Measurements from ENCODE around the gene SART3.
"Not testable (repeated sequence)": the region's sequence is repeated elsewhere in the genome, so short reads cannot be mapped to it uniquely, and the experiment has no call there.

Gene SART3

GRCh38 chr12:108507971-108508642 is 52.9 kb downstream of the SART3 start:
- peaks cover 6% of the 10 kb centered on the region for H3K9me3 Mint-ChIP-seq
- no peaks in the 10 kb centered on the region for H3K36me3 Mint-ChIP-seq
- DNase-seq (ENCODE audit: low spot score in 2 of 2) (no peak), ATAC-seq (ENCODE audit: low read depth) (no peak)
- no peak overlapping the region for H3K27ac Mint-ChIP-seq
- peaks cover 11% of the 10 kb centered on the region for H3K4me1 Mint-ChIP-seq
- H3K4me3 Mint-ChIP-seq: no peak overlapping the region
- H3K27me3 Mint-ChIP-seq: no peaks in the 10 kb centered on the region

- Mint-ChIP-seq H3K4me3 (no peak overlapping the region), H3K9me3 (peaks cover 19% of the 10 kb centered on the region), H3K27me3 (no peaks in the 10 kb centered on the region), H3K27ac (no peak overlapping the region), H3K4me1 (peaks cover 4% of the 10 kb centered on the region), H3K36me3 (peaks cover 1% of the 10 kb centered on the region)
- DNase-seq (ENCODE audit: low spot score in 2 of 2): no peak
- ATAC-seq (ENCODE audit: low read depth): no peak
Measured at GRCh38 chr12:108505129-108505528, 55.8 kb downstream of the SART3 start.

- H3K27ac Mint-ChIP-seq: no peak overlapping the region
- no peak overlapping the region for H3K4me3 Mint-ChIP-seq
- H3K4me1 Mint-ChIP-seq: no peaks in the 10 kb centered on the region
- ATAC-seq (ENCODE audit: low read depth) (no peak), DNase-seq (ENCODE audit: low spot score in 2 of 2) (no peak)
- H3K36me3 Mint-ChIP-seq: peaks cover 1% of the 10 kb centered on the region
- H3K9me3 Mint-ChIP-seq: peaks cover 19% of the 10 kb centered on the region
- peaks cover 6% of the 10 kb centered on the region for H3K27me3 Mint-ChIP-seq
Measured at GRCh38 chr12:108502922-108503321, 58.1 kb downstream of the SART3 start.

- Mint-ChIP-seq H3K9me3 (peaks cover 13% of the 10 kb centered on the region), H3K36me3 (peaks cover 1% of the 10 kb centered on the region), H3K4me1 (no peaks in the 10 kb centered on the region), H3K27ac (no peak overlapping the region), H3K27me3 (peaks cover 21% of the 10 kb centered on the region), H3K4me3 (no peak overlapping the region)
- ATAC-seq (ENCODE audit: low read depth) (no peak), DNase-seq (ENCODE audit: low spot score in 2 of 2) (no peak)
Measured at GRCh38 chr12:108498136-108498535, 62.8 kb downstream of the SART3 start.

- Mint-ChIP-seq H3K36me3 (no peaks in the 10 kb centered on the region), H3K4me3 (no peak overlapping the region), H3K27me3 (peaks cover 22% of the 10 kb centered on the region), H3K9me3 (no peaks in the 10 kb centered on the region), H3K4me1 (no peaks in the 10 kb centered on the region), H3K27ac (no peak overlapping the region)
- DNase-seq (ENCODE audit: low spot score in 2 of 2) (no peak), ATAC-seq (ENCODE audit: low read depth) (no peak)
Measured at GRCh38 chr12:108495823-108496579, 65.0 kb downstream of the SART3 start.

- H3K36me3 Mint-ChIP-seq: no peaks in the 10 kb centered on the region
- DNase-seq (ENCODE audit: low spot score in 2 of 2) (no peak), ATAC-seq (ENCODE audit: low read depth) (no peak)
- H3K27me3 Mint-ChIP-seq: peaks cover 22% of the 10 kb centered on the region
- no peaks in the 10 kb centered on the region for H3K4me1 Mint-ChIP-seq
- H3K4me3 Mint-ChIP-seq: no peak overlapping the region
- no peak overlapping the region for H3K27ac Mint-ChIP-seq
- no peaks in the 10 kb centered on the region for H3K9me3 Mint-ChIP-seq
Measured at GRCh38 chr12:108495054-108495453, 65.9 kb downstream of the SART3 start.

- Mint-ChIP-seq H3K4me3 (no peak overlapping the region), H3K27me3 (peaks cover 29% of the 10 kb centered on the region), H3K4me1 (no peaks in the 10 kb centered on the region), H3K36me3 (no peaks in the 10 kb centered on the region), H3K9me3 (peaks cover 2% of the 10 kb centered on the region), H3K27ac (no peak overlapping the region)
- DNase-seq (ENCODE audit: low spot score in 2 of 2): no peak
- no peak for ATAC-seq (ENCODE audit: low read depth)
Measured at GRCh38 chr12:108491256-108491655, 69.7 kb downstream of the SART3 start.

- H3K27me3 Mint-ChIP-seq: peaks cover 20% of the 10 kb centered on the region
- H3K9me3 Mint-ChIP-seq; DNase-seq (ENCODE audit: low spot score in 2 of 2); ATAC-seq (ENCODE audit: low read depth); H3K36me3 Mint-ChIP-seq; H3K27ac Mint-ChIP-seq; H3K4me3 Mint-ChIP-seq; H3K4me1 Mint-ChIP-seq: not testable (repeated sequence)
Measured at GRCh38 chr12:108487029-108487428, 73.9 kb downstream of the SART3 start.

GRCh38 chr12:108485371-108485770 is 75.6 kb downstream of the SART3 start:
- not testable (repeated sequence) for H3K27ac Mint-ChIP-seq, H3K36me3 Mint-ChIP-seq

GRCh38 chr12:108484845-108485244 is 76.1 kb downstream of the SART3 start:
- peaks cover 2% of the 10 kb centered on the region for H3K9me3 Mint-ChIP-seq
- H3K27ac Mint-ChIP-seq: no peak overlapping the region
- DNase-seq (ENCODE audit: low spot score in 2 of 2) (no peak), ATAC-seq (ENCODE audit: low read depth) (no peak)
- peaks cover 30% of the 10 kb centered on the region for H3K27me3 Mint-ChIP-seq
- H3K36me3 Mint-ChIP-seq: no peaks in the 10 kb centered on the region
- no peaks in the 10 kb centered on the region for H3K4me1 Mint-ChIP-seq
- no peak overlapping the region for H3K4me3 Mint-ChIP-seq

More at GRCh38 chr12:108485371-108485770, 75.6 kb downstream of the SART3 start:
- not testable (repeated sequence) for DNase-seq (ENCODE audit: low spot score in 2 of 2); H3K9me3 Mint-ChIP-seq; ATAC-seq (ENCODE audit: low read depth); H3K4me3 Mint-ChIP-seq; H3K4me1 Mint-ChIP-seq
- H3K27me3 Mint-ChIP-seq: peaks cover 30% of the 10 kb centered on the region

GRCh38 chr12:108484431-108484830 is 76.5 kb downstream of the SART3 start:
- Mint-ChIP-seq H3K36me3 (no peaks in the 10 kb centered on the region), H3K9me3 (peaks cover 2% of the 10 kb centered on the region), H3K4me3 (no peak overlapping the region), H3K4me1 (no peaks in the 10 kb centered on the region), H3K27me3 (peaks cover 30% of the 10 kb centered on the region), H3K27ac (no peak overlapping the region)
- DNase-seq (ENCODE audit: low spot score in 2 of 2) (no peak), ATAC-seq (ENCODE audit: low read depth) (no peak)

GRCh38 chr12:108483213-108484059 is 77.5 kb downstream of the SART3 start:
- no peaks in the 10 kb centered on the region for H3K4me1 Mint-ChIP-seq
- H3K4me3 Mint-ChIP-seq: no peak overlapping the region
- H3K27ac Mint-ChIP-seq: no peak overlapping the region
- peaks cover 2% of the 10 kb centered on the region for H3K9me3 Mint-ChIP-seq
- DNase-seq (ENCODE audit: low spot score in 2 of 2) (no peak), ATAC-seq (ENCODE audit: low read depth) (no peak)
- peaks cover 28% of the 10 kb centered on the region for H3K27me3 Mint-ChIP-seq
- no peaks in the 10 kb centered on the region for H3K36me3 Mint-ChIP-seq

GRCh38 chr12:108482717-108483212 is 78.2 kb downstream of the SART3 start:
- H3K27ac Mint-ChIP-seq: no peak overlapping the region
- H3K4me1 Mint-ChIP-seq: no peaks in the 10 kb centered on the region
- ATAC-seq (ENCODE audit: low read depth) (no peak), DNase-seq (ENCODE audit: low spot score in 2 of 2) (no peak)
- H3K9me3 Mint-ChIP-seq: peaks cover 2% of the 10 kb centered on the region
- H3K36me3 Mint-ChIP-seq: no peaks in the 10 kb centered on the region
- peaks cover 26% of the 10 kb centered on the region for H3K27me3 Mint-ChIP-seq
- no peak overlapping the region for H3K4me3 Mint-ChIP-seq

Measured in memory B cell (primary cell).